HFFc6 (cell line): ENCODE data around the gene CRYAA. TPM values are rescaled to one million over a fixed set of nuclear protein-coding genes. Genes with fewer than 3 reads are reported as not detected.
"Not testable (repeated sequence)": the region's sequence is repeated elsewhere in the genome, so short reads cannot be mapped to it uniquely, and the experiment has no call there.

ENCODE experiments used
- DNase-seq: peaks from one replicate; pipeline ENCODE4 v3.0.0-alpha.2; 2018
- H3K27ac Mint-ChIP-seq: 2 replicates; pipeline ENCODE4 v1.8.0; 2020; ENCODE audit warnings: mild to moderate bottlenecking, mixed read lengths
- H3K27me3 Mint-ChIP-seq: 2 replicates; pipeline ENCODE4 v1.8.0; 2021; ENCODE audit warnings: mild to moderate bottlenecking, moderate library complexity, mixed read lengths; ENCODE audit not compliant: insufficient read depth
- H3K36me3 Mint-ChIP-seq: 2 replicates; pipeline ENCODE4 v1.8.0; 2021; ENCODE audit warnings: low read depth, mixed read lengths
- H3K4me1 Mint-ChIP-seq: 2 replicates; pipeline ENCODE4 v1.8.0; 2020; ENCODE audit warnings: low read depth, mixed read lengths
- H3K4me3 Mint-ChIP-seq: 2 replicates; pipeline ENCODE4 v1.8.0; 2020; ENCODE audit warnings: mild to moderate bottlenecking, moderate library complexity, mixed read lengths
- H3K9me3 Mint-ChIP-seq: 2 replicates; pipeline ENCODE4 v1.8.0; 2020; ENCODE audit warnings: mild to moderate bottlenecking, mixed read lengths
- long read RNA-seq: library from polyadenylated mRNA; unstranded; transcript quantifications from one replicate; pipeline ENCODE4 v2.0.0, GENCODE V29; 2019
- total RNA-seq, 6 experiments: library from RNA; stranded (reverse); fragmentation: NEBNext Ultra II Directional; extraction: Animal tissue kit (Norgen Biotek cat#: 25700); gene quantifications; 2 replicates in 1 of 6; 3 replicates in 5 of 6; pipeline ENCODE4 v1.2.3, GENCODE V29; 2021
- TF ChIP-seq, protein P1 (sequence below): fragments of 200-600 bp; sonication (generic); IDR thresholded peaks from 2 replicates; pipeline ENCODE4 v1.5.0; 2021; ENCODE audit warnings: antibody characterized with exemption, mild to moderate bottlenecking

Gene CRYAA, protein sequence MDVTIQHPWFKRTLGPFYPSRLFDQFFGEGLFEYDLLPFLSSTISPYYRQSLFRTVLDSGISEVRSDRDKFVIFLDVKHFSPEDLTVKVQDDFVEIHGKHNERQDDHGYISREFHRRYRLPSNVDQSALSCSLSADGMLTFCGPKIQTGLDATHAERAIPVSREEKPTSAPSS
- total RNA-seq, result not detected
- long read RNA-seq, result 0 reads

DNA sequence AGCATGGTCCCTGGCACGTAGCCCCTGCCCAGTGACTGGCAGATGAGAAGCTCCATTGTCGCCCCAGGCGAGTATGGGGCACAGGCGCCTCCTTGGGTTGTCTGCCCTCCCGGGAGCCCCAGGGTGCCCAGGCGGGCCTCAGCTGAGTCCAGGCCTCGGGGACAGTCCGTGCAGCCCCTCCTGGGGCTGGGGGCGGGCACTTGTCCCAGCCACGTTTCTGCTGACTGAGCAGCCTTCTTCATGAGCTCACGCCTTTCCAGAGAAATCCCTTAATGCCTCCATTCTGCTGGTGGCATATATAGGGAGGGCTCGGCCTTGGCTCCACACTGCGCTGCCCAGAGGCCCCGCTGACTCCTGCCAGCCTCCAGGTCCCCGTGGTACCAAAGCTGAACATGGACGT is at the start of gene CRYAA:
Gene CRYAA (plus strand): TSS at position 301 of the 400 bp plus-strand sequence. CDS start 92 bp downstream, at position 393.
- H3K36me3 Mint-ChIP-seq, H3K4me3 Mint-ChIP-seq, H3K9me3 Mint-ChIP-seq, H3K27me3 Mint-ChIP-seq, DNase-seq, H3K27ac Mint-ChIP-seq, H3K4me1 Mint-ChIP-seq: not testable (repeated sequence)

DNA sequence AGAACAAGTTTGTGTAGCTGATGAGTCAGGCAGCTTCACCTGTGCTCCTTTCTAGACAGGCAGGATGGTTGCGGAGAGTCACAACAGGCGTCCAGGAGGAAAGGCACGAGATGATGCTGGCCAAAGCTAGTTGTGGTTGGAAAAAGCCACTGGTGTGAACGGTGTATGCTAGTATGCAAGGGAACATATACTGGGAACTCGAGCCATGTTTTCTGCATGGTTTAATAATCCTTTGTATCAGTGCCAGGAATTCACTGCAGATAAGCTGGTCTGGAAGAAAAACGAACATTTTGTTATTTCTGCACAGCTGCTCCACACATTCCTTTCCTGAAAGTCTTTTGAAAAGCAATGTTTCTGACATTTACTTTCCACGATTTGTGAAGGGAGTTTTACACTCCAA is 38.7 kb upstream of the CRYAA start:
- H3K27ac Mint-ChIP-seq, DNase-seq, H3K9me3 Mint-ChIP-seq, H3K4me1 Mint-ChIP-seq, H3K27me3 Mint-ChIP-seq, H3K36me3 Mint-ChIP-seq, H3K4me3 Mint-ChIP-seq: not testable (repeated sequence)

DNA sequence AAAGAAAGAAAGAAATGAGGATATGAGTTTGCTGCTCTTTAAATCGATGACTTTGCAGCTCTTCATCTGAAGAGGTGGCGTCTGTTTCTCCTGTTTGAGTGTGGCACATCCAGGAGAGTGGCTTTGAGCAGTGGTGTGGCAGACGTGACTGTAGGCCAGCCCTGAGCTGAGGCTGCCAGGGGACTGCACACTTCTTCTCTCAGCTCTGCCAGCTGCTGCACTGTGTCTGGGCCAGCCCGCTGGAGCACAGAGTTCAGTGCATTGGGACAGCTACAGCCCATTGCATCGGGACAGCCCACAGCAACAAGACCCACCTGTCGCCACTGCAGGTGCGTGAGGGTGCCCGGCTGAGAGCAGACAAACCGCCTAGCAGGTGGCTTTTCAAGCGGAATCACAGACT is 34.3 kb upstream of the CRYAA start:
- not testable (repeated sequence) for H3K4me1 Mint-ChIP-seq, H3K27ac Mint-ChIP-seq, H3K36me3 Mint-ChIP-seq, H3K9me3 Mint-ChIP-seq, H3K27me3 Mint-ChIP-seq, DNase-seq, H3K4me3 Mint-ChIP-seq

DNA sequence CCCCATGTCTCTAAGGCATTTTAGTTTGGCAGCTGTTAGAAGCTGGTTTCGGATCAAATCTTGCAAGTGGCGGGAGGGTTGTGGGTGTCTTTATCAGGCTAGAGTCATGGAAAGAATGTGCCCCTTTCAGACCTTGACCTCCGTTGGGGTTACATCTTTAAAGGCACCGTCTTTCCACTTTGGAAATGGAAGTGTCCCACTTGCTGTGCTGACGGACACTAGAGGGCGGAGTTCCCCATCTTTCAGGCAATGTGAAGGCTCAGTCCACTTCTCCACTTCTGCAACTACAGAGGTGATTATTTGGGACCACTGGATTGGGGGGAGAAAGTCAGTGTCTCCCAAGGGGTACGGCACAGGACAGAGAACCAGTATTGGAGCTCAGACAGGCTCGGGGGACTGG is 29.9 kb upstream of the CRYAA start:
- not testable (repeated sequence) for H3K4me3 Mint-ChIP-seq, H3K9me3 Mint-ChIP-seq, H3K27me3 Mint-ChIP-seq, H3K4me1 Mint-ChIP-seq, H3K36me3 Mint-ChIP-seq, H3K27ac Mint-ChIP-seq
- peak; percentile 0 for DNase-seq
- TF ChIP-seq, protein P1, sequence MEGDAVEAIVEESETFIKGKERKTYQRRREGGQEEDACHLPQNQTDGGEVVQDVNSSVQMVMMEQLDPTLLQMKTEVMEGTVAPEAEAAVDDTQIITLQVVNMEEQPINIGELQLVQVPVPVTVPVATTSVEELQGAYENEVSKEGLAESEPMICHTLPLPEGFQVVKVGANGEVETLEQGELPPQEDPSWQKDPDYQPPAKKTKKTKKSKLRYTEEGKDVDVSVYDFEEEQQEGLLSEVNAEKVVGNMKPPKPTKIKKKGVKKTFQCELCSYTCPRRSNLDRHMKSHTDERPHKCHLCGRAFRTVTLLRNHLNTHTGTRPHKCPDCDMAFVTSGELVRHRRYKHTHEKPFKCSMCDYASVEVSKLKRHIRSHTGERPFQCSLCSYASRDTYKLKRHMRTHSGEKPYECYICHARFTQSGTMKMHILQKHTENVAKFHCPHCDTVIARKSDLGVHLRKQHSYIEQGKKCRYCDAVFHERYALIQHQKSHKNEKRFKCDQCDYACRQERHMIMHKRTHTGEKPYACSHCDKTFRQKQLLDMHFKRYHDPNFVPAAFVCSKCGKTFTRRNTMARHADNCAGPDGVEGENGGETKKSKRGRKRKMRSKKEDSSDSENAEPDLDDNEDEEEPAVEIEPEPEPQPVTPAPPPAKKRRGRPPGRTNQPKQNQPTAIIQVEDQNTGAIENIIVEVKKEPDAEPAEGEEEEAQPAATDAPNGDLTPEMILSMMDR, result peak; percentile 16; the same call in 1 of the 2 replicates

DNA sequence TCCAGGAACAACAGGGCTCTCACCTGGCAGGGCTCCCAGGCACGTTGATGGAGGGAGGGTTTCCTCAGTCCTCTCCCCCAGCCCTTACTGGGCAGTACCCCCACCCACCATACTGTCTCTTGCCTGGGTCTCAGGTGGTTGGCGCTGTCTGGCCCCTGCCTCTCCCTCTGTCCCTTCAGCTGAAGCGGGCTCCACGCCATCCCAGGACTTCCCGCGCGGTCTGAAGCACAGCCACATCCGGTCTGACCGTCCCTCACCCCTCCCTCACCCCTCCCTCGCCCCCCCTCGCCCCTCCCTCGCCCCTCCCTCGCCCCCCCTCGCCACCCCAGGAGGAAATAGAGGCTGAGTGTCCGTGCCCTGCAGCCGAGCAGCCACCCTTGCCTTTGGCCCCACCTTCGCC is 27.4 kb upstream of the CRYAA start:
- H3K4me3 Mint-ChIP-seq, H3K4me1 Mint-ChIP-seq, H3K27me3 Mint-ChIP-seq, DNase-seq, H3K36me3 Mint-ChIP-seq, H3K9me3 Mint-ChIP-seq, H3K27ac Mint-ChIP-seq: not testable (repeated sequence)

DNA sequence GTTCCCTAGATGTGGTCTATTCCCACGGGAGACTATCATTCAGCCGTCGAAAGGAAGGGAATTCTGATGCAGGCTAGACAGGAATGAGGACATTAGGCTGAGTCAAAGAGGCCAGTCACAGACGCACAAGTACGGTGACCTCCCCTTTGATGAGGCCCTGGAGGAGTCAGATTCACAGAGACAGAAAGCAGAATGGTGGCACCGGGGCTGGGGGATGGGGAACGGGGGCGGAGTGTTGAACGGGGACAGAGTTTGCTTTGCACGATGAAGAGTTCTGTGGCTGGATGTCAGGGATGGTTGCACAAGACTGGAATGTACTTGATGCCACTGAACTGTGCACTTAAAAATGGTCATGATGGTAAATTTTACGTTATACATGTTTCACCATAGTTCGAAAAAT is 22.2 kb upstream of the CRYAA start:
- not testable (repeated sequence) for H3K4me3 Mint-ChIP-seq, H3K27me3 Mint-ChIP-seq, H3K27ac Mint-ChIP-seq, H3K36me3 Mint-ChIP-seq, DNase-seq, H3K4me1 Mint-ChIP-seq, H3K9me3 Mint-ChIP-seq

DNA sequence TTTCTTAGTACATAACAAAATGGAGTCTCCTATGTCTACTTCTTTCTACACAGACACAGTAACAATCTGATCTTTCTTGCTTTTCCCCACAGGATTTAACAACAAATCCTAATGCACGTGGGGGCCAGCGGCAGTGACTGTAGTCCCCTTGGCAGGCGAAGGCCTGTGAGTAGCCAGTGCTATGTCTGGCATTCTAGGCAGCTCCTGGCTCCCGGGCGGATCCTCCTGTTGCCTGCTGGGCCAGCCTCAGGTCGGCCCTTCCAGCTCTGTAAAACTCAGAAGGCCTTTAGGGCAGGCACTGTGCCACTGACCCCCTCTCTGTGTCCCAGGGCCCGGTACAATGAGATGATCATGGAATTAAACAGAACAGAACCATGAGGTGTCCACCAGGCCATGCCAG is 20.8 kb upstream of the CRYAA start:
- not testable (repeated sequence) for H3K9me3 Mint-ChIP-seq, DNase-seq, H3K27ac Mint-ChIP-seq, H3K4me3 Mint-ChIP-seq, H3K36me3 Mint-ChIP-seq, H3K4me1 Mint-ChIP-seq, H3K27me3 Mint-ChIP-seq

DNA sequence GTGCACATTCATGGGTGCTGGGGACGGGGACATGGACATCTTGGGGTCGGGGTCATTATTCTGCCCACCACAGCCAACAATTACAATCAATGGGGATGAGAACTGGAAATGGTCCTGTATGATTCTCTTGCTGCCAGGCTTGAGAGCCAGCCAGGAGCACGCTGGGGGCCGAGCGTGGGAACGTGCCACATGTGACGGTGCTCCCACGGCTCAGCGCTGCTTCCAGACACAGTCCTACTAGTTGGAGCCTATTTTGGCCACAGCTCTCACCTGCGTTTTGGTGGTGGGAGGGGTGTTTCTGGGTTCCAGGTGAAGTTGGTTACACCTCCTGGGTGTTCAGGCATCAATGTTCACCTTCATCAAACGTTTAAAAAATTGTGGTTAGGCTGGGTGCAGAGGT is 19.5 kb upstream of the CRYAA start:
- DNase-seq, H3K4me3 Mint-ChIP-seq, H3K27me3 Mint-ChIP-seq, H3K9me3 Mint-ChIP-seq, H3K4me1 Mint-ChIP-seq, H3K27ac Mint-ChIP-seq, H3K36me3 Mint-ChIP-seq: not testable (repeated sequence)

DNA sequence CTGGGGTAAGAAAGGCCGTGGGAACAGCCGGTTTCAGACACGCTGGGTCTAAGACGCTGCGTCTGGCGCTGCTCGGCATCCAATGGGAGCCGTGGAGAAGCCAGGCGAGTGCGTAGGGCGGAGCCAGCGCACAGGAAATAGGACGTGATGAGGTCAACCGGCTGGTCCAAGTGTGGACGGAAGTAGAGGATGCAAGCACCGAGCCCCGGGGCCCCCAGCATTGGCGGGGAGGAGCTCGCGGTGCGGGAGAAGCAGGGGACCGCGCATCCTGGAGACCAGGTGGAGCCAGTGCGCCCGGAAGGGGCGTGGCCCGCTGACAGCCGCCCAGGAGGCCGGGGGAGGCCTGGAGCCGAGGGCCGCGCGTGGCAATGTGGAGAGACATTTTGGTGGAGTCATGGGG is 15.2 kb upstream of the CRYAA start:
- not testable (repeated sequence) for H3K27ac Mint-ChIP-seq, H3K27me3 Mint-ChIP-seq, DNase-seq, H3K4me1 Mint-ChIP-seq, H3K4me3 Mint-ChIP-seq, H3K36me3 Mint-ChIP-seq, H3K9me3 Mint-ChIP-seq

DNA sequence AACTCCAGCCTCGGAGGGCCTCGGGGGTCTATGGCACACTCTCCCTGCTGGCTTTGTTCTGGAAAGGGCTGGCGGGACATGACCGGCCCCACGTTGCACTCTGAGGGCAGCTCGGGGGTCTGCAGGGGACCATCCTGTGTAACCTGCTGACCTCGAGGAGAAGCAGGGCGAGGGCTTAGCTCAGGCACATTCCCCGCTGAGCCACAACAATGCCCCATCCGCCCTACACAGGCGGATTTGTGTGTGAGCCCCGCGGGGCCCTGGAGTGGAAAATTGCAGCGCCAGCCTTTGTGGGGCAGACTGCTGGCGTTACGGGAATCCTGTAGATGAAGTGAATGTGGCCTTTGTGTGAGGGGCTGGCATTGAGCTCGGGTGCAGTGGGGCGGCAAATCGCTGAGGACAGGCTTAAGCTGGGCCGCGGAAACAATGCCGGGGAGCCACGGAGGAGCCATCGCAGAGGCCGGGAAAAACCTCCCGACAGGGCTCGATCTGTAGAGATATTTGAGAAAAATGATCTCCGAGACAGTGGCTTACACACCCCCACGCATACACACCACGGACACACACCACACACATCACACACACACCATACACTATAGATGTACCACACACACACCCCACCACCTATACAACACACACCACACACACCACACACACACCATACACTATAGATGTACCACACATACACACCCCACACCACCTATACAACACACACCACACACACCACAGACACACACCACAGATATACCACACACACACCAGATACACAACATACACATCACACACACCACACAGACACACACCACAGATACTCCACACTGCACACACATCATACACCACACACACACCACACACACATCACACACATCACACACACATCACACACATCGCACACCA is 9.3 kb upstream of the CRYAA start:
- not testable (repeated sequence) for DNase-seq, H3K36me3 Mint-ChIP-seq, H3K27me3 Mint-ChIP-seq, H3K4me1 Mint-ChIP-seq, H3K9me3 Mint-ChIP-seq, H3K27ac Mint-ChIP-seq, H3K4me3 Mint-ChIP-seq

DNA sequence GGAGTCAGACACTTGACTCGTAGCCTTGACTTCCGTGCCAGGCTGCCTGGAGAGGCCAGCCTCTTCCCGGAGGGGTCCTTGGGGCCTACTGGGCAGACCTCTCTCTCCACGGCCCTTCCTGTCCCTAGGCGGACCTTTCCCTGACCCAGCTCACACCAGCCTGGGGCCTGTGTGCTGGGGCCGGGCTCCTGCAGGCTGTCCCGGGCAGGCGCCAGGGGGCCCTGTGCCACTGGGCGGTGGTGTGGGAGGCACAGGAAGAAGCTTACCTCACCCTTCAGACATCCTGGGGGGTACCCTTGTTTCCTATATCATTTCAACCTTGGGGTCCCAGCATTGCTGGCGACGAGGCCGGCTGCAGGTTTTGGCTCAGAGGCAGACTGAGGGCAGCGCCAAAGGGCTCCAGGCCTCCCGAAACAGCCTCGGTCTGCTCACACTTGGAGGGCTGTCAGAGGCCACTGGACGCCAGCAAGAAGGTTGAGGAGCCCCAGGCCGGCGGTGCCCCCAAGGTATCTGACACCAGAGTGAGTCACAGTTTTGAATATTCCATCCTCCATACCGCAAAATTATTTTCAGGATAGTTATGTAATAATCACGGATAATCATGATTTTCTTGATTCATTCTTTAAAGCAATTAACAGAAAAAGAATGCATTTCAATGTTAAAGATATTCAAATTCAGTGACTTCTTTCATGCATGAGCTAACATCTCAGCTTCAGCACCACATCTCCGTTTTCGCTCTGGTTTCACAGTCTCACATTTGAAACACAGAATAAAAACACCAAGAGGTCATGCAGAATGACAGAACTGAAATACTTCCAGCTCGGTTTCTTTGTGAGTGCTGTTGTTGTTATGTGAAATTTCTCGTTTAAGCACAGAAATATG is 6.7 kb upstream of the CRYAA start:
- not testable (repeated sequence) for H3K4me1 Mint-ChIP-seq, H3K27ac Mint-ChIP-seq, H3K9me3 Mint-ChIP-seq, DNase-seq, H3K27me3 Mint-ChIP-seq, H3K4me3 Mint-ChIP-seq, H3K36me3 Mint-ChIP-seq

DNA sequence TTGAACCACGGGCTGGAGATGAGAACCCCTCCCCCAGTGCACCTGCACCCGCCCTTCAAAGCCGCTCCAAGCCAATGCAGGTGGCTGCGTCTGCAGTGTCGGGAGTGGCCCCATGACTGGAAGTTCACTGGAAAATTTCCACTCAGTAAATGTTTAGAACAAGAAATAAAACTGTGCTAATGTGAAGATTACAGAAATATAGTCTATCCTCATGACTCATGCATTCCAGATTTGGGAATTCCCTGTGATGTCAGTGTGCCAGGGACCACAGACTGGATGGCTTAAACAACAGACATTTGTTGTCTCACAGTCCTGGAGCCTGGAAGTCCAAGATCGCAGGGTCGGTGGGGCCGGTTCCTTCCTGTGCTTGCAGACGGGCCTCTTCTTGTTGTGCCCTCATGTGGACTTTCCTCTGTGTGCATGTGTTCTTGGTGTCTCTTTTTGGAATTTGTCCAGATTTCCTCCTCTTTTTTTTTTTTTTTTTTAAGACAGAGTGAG is 6.1 kb upstream of the CRYAA start:
- H3K4me1 Mint-ChIP-seq, H3K27me3 Mint-ChIP-seq, H3K4me3 Mint-ChIP-seq, H3K36me3 Mint-ChIP-seq, DNase-seq, H3K9me3 Mint-ChIP-seq, H3K27ac Mint-ChIP-seq: not testable (repeated sequence)
